IMR-90 (cell line): ENCODE results near the gene PIGN. TPM values are rescaled to one million over a fixed set of nuclear protein-coding genes. Genes with fewer than 3 reads are reported as not detected.

Experiments used
- ATAC-seq: fragments of 200-7000 bp; cut with Tn5 transposase; 2 replicates; pipeline ENCODE4 v1.9.1; 2020; ENCODE audit warnings: low read depth, mild to moderate bottlenecking, moderate library complexity
- BruUV-seq: library from RNA; stranded (reverse); fragments of 400-500 nt; replicated peaks from 2 replicates; lab custom pipeline; 2021; lab: Mats Ljungman, UMichigan
- CTCF ChIA-PET: fragments of 300-600 bp; formaldehyde crosslinking; extraction: SDS; loops from one replicate; lab custom pipeline; 2021; ENCODE audit warnings: antibody characterized with exemption; lab: Yijun Ruan, JAX
- POLR2A ChIA-PET: fragments of 300-600 bp; sonication (Branson Sonifier 250); formaldehyde crosslinking; loops from one replicate; lab custom pipeline; 2022; ENCODE audit warnings: antibody characterized with exemption; ENCODE audit not compliant: unreplicated experiment; lab: Charles Lee
- DNase-seq: peaks from one replicate; pipeline ENCODE4 v3.0.0; 2013
- H2AFZ ChIP-seq: replicated peaks from 2 replicates; pipeline ENCODE3; 2013; ENCODE audit warnings: low read length, mild to moderate bottlenecking; ENCODE audit not compliant: poor library complexity
- H2AK5ac ChIP-seq: 2 replicates; pipeline ENCODE4 v1.6.1; 2013; ENCODE audit warnings: low read depth, low read length, inconsistent platforms
- H2AK9ac ChIP-seq: replicated peaks from 2 replicates; pipeline ENCODE3; 2013; ENCODE audit warnings: mild to moderate bottlenecking, low read depth, low read length, moderate library complexity; ENCODE audit not compliant: poor library complexity
- H2BK120ac ChIP-seq: 2 replicates; pipeline ENCODE4 v1.6.1; 2013; ENCODE audit warnings: low read depth, low read length, inconsistent platforms
- H2BK15ac ChIP-seq: 3 replicates; pipeline ENCODE4 v1.6.1; 2013; ENCODE audit warnings: low read depth, low read length, inconsistent platforms
- H2BK20ac ChIP-seq: 2 replicates; pipeline ENCODE4 v1.6.1; 2013; ENCODE audit warnings: low read depth, mild to moderate bottlenecking, inconsistent platforms, low read length, moderate library complexity
- H2BK5ac ChIP-seq: 2 replicates; pipeline ENCODE4 v1.6.1; 2013; ENCODE audit warnings: mild to moderate bottlenecking, low read depth, low read length, inconsistent platforms; ENCODE audit not compliant: poor library complexity, severe bottlenecking
- H3K14ac ChIP-seq: replicated peaks from 2 replicates; pipeline ENCODE4 v1.6.1; 2013; ENCODE audit warnings: low read depth, low read length, inconsistent platforms
- H3K18ac ChIP-seq: 2 replicates; pipeline ENCODE4 v1.6.1; 2013; ENCODE audit warnings: low read depth, low read length, control low read depth
- H3K23ac ChIP-seq: 2 replicates; pipeline ENCODE4 v1.6.1; 2013; ENCODE audit warnings: low read depth, low read length, inconsistent platforms
- H3K27ac ChIP-seq: 2 replicates; pipeline ENCODE4 v1.5.1; 2013; ENCODE audit warnings: mild to moderate bottlenecking, control low read depth, low read length; ENCODE audit not compliant: insufficient read depth
- H3K27me3 ChIP-seq: 2 replicates; pipeline ENCODE4 v1.6.1; 2013; ENCODE audit warnings: low read length; ENCODE audit not compliant: control insufficient read depth, insufficient read depth
- H3K36me3 ChIP-seq: 2 replicates; pipeline ENCODE4 v1.6.1; 2013; ENCODE audit warnings: low read length, mixed read lengths; ENCODE audit not compliant: control insufficient read depth, insufficient read depth
- H3K4ac ChIP-seq: 2 replicates; pipeline ENCODE4 v1.6.1; 2013; ENCODE audit warnings: low read depth, low read length, inconsistent platforms
- H3K4me1 ChIP-seq: 2 replicates; pipeline ENCODE4 v1.6.1; 2013; ENCODE audit warnings: low read length, mixed read lengths; ENCODE audit not compliant: control insufficient read depth, insufficient read depth
- H3K4me2 ChIP-seq: 2 replicates; pipeline ENCODE4 v1.6.1; 2013; ENCODE audit warnings: low read depth, mild to moderate bottlenecking, control low read depth, low read length, moderate library complexity
- H3K4me3 ChIP-seq: 2 replicates; pipeline ENCODE4 v1.5.1; 2013; ENCODE audit warnings: low read depth, mild to moderate bottlenecking, control low read depth, low read length, moderate library complexity; ENCODE audit not compliant: insufficient read depth
- H3K56ac ChIP-seq: 2 replicates; pipeline ENCODE4 v1.6.1; 2013; ENCODE audit warnings: low read length, inconsistent platforms; ENCODE audit not compliant: insufficient read depth; ENCODE audit errors: extremely low read depth
- H3K79me1 ChIP-seq, 2 experiments: 2 replicates each; pipeline ENCODE4 v1.6.1; 2013; ENCODE audit warnings: low read length in 2 of 2, inconsistent platforms in 1 of 2, low read depth in 1 of 2
- H3K9ac ChIP-seq: 2 replicates; pipeline ENCODE4 v1.6.1; 2013; ENCODE audit warnings: low read depth, low read length, control low read depth
- H3K9me1 ChIP-seq: 2 replicates; pipeline ENCODE4 v1.6.1; 2013; ENCODE audit warnings: low read length, inconsistent platforms; ENCODE audit not compliant: insufficient read depth
- H3K9me3 ChIP-seq: 2 replicates; pipeline ENCODE4 v1.6.1; 2013; ENCODE audit warnings: low read length; ENCODE audit not compliant: control insufficient read depth, insufficient read depth
- H4K20me1 ChIP-seq: 2 replicates; pipeline ENCODE4 v1.6.1; 2013; ENCODE audit warnings: low read length, inconsistent platforms; ENCODE audit not compliant: insufficient read depth
- H4K5ac ChIP-seq: 2 replicates; pipeline ENCODE4 v1.6.1; 2013; ENCODE audit warnings: mild to moderate bottlenecking, low read depth, low read length, control low read depth
- H4K8ac ChIP-seq, 2 experiments: 2 replicates each; pipeline ENCODE4 v1.6.1; 2013; ENCODE audit warnings: low read depth in 2 of 2, low read length in 2 of 2, control low read depth in 1 of 2, inconsistent platforms in 1 of 2
- H4K91ac ChIP-seq: 2 replicates; pipeline ENCODE4 v1.6.1; 2013; ENCODE audit warnings: low read depth, low read length, inconsistent platforms; ENCODE audit not compliant: insufficient read depth
- BHLHE40 ChIP-seq: fragments of 150-350 bp; IDR thresholded peaks from 2 replicates; pipeline ENCODE4 v1.6.1; 2016; ENCODE audit warnings: mild to moderate bottlenecking, low read depth, low read length
- CEBPB ChIP-seq: IDR thresholded peaks from 2 replicates; pipeline ENCODE4 v1.6.1; 2012; ENCODE audit warnings: low read depth, low read length, improper control_type of control experiment
- CHD1 ChIP-seq: IDR thresholded peaks from 2 replicates; pipeline ENCODE4 v1.6.1; 2012; ENCODE audit warnings: low read depth, low read length, improper control_type of control experiment
- CTCF ChIP-seq: conservative IDR thresholded peaks from 2 replicates; pipeline ENCODE4 v1.5.1; 2012; ENCODE audit warnings: mild to moderate bottlenecking, low read depth, low read length, improper control_type of control experiment
- ELK1 ChIP-seq: fragments of 150-350 bp; IDR thresholded peaks from 2 replicates; pipeline ENCODE4 v1.6.1; 2016; ENCODE audit warnings: low read depth, mild to moderate bottlenecking, low read length, moderate library complexity, borderline replicate concordance
- FOS ChIP-seq: fragments of 150-350 bp; IDR thresholded peaks from 2 replicates; pipeline ENCODE4 v1.6.1; 2016; ENCODE audit warnings: low read depth, low read length
- MAFK ChIP-seq: IDR thresholded peaks from 2 replicates; pipeline ENCODE4 v1.6.1; 2012; ENCODE audit warnings: low read depth, low read length, improper control_type of control experiment
- MAZ ChIP-seq: IDR thresholded peaks from 2 replicates; pipeline ENCODE4 v1.6.1; 2012; ENCODE audit warnings: low read depth, mild to moderate bottlenecking, low read length, improper control_type of control experiment, moderate library complexity, borderline replicate concordance
- MXI1 ChIP-seq: IDR thresholded peaks from 2 replicates; pipeline ENCODE4 v1.6.1; 2012; ENCODE audit warnings: low read depth, mild to moderate bottlenecking, low read length, moderate library complexity, borderline replicate concordance
- NFE2L2 ChIP-seq: fragments of 150-350 bp; IDR thresholded peaks from 2 replicates; pipeline ENCODE4 v1.6.1; 2016; ENCODE audit warnings: low read depth, mild to moderate bottlenecking, low read length
- POLR2A ChIP-seq: IDR thresholded peaks from 2 replicates; pipeline ENCODE4 v1.6.1; 2012; ENCODE audit warnings: mild to moderate bottlenecking, low read depth, low read length
- RAD21 ChIP-seq: IDR thresholded peaks from 2 replicates; pipeline ENCODE4 v1.6.1; 2012; ENCODE audit warnings: low read length, improper control_type of control experiment
- RCOR1 ChIP-seq: IDR thresholded peaks from 2 replicates; pipeline ENCODE4 v1.6.1; 2012; ENCODE audit warnings: mild to moderate bottlenecking, low read length, improper control_type of control experiment; ENCODE audit not compliant: insufficient replicate concordance
- RFX5 ChIP-seq: IDR thresholded peaks from 2 replicates; pipeline ENCODE4 v1.8.0; 2012; ENCODE audit warnings: low read depth, mild to moderate bottlenecking, low read length, moderate library complexity
- SMC3 ChIP-seq: fragments of 150-350 bp; IDR thresholded peaks from 2 replicates; pipeline ENCODE4 v1.6.1; 2016; ENCODE audit warnings: low read depth, mild to moderate bottlenecking, antibody characterized with exemption, low read length, moderate library complexity
- USF2 ChIP-seq: fragments of 150-350 bp; IDR thresholded peaks from 2 replicates; pipeline ENCODE4 v1.6.1; 2017; ENCODE audit warnings: mild to moderate bottlenecking, antibody characterized with exemption, low read length, low read depth
- dilution Hi-C: fragments of 300-500 bp; cut with HindIII; formaldehyde crosslinking; loops from one replicate; pipeline ENCODE4 v1.14.3; 2018; ENCODE audit warnings: low sequenced_read_pairs; ENCODE audit not compliant: unreplicated experiment
- in situ Hi-C: fragments of 300-500 bp; cut with MboI; formaldehyde crosslinking; loops from 3 replicates; pipeline ENCODE4 v1.14.3; 2019; ENCODE audit warnings: low sequenced_read_pairs, inconsistent platforms, mixed read lengths
- intact Hi-C: fragments of 100-400 bp; cut with micrococcal nuclease; formaldehyde crosslinking; loops from 2 replicates; pipeline ENCODE4 v1.10.0; 2022
- polyA plus RNA-seq, 3 experiments: library from polyadenylated mRNA; depleted of rRNA; stranded (reverse); fragments of >200 nt; gene quantifications; 2 replicates each; pipeline ENCODE4 v1.2.3, GENCODE V29; 2012; ENCODE audit warnings: low replicate concordance in 1 of 3
- total RNA-seq: library from RNA; depleted of rRNA; stranded (reverse); fragments of >200 nt; gene quantifications from 2 replicates; pipeline ENCODE4 v1.2.3, GENCODE V29; 2012

The PIGN gene
- total and polyA plus RNA-seq, 2 of the 4 experiments (the other 2 are of a cell fraction) = 9.0 to 17.9 TPM

- no peak overlapping the region for H2AK5ac ChIP-seq
- H3K23ac ChIP-seq = no peak overlapping the region
- H3K18ac ChIP-seq = no peak overlapping the region
- intact Hi-C loops (no loop called here), in situ Hi-C loops (loop anchor here (25.0 kb wide), 2 partner anchors 515 to 790 kb away; partner anchors contain the start of gene PHLPP1), dilution Hi-C loops (no loop called here)
- no peak for ATAC-seq
- H3K4ac ChIP-seq = no peak overlapping the region
- no peak overlapping the region for H2AFZ ChIP-seq
- H2BK20ac ChIP-seq = no peak overlapping the region
- no peak overlapping the region for H3K9ac ChIP-seq
- no peak overlapping the region for H3K4me2 ChIP-seq
- no peak overlapping the region for H4K91ac ChIP-seq
- DNase-seq = no peak
- no peaks in the 10 kb centered on the region for H3K36me3 ChIP-seq
- ChIA-PET POLR2A (no interaction called here), CTCF (interaction anchor here (1.5 to 1.7 kb wide), 2 partner anchors 9 to 11 kb away, joined by 3 to 6 read pairs; partner anchors contain the start of gene PIGN)
- H3K14ac ChIP-seq = no peak overlapping the region
- H3K79me1 ChIP-seq = peaks cover 27 to 39% of the 10 kb centered on the region in 2 experiments
- H3K27me3 ChIP-seq = no peaks in the 10 kb centered on the region
- no peak overlapping the region for H3K56ac ChIP-seq
- no peak overlapping the region for H4K8ac ChIP-seq
- no peak overlapping the region for H2BK5ac ChIP-seq
- no peaks in the 10 kb centered on the region; the same call in 1 of the 2 replicates for H3K9me3 ChIP-seq
- H4K20me1 ChIP-seq = peaks cover 29% of the 10 kb centered on the region
- no peak overlapping the region for H2BK120ac ChIP-seq
- no TSS peak for BruUV-seq
- H3K9me1 ChIP-seq = no peaks in the 10 kb centered on the region; the same call in 1 of the 2 replicates
- H4K5ac ChIP-seq = no peak overlapping the region
- no peak overlapping the region for H3K27ac ChIP-seq
- no peak overlapping the region for H3K4me3 ChIP-seq
- H2BK15ac ChIP-seq = no peak overlapping the region
- no peak for TF ChIP-seq BHLHE40
- no peak for TF ChIP-seq RCOR1
- no peak for TF ChIP-seq RAD21
- TF ChIP-seq CTCF = no peak
- no peak for TF ChIP-seq USF2
- TF ChIP-seq MXI1 = no peak
- no peak for TF ChIP-seq POLR2A
- TF ChIP-seq ELK1 = no peak
- no peak for TF ChIP-seq SMC3
- no peak for TF ChIP-seq NFE2L2
- no peak for TF ChIP-seq MAFK
- TF ChIP-seq CHD1 = no peak
- no peak for TF ChIP-seq FOS
- TF ChIP-seq RFX5 = no peak
- TF ChIP-seq CEBPB = no peak
- no peak for TF ChIP-seq MAZ
- peaks cover 2% of the 10 kb centered on the region; the same call in 1 of the 2 replicates for H3K4me1 ChIP-seq
- no peak overlapping the region for H2AK9ac ChIP-seq
These were observed 10.1 kb upstream of the PIGN start for GRCh38 chr18:62196980-62197379.
